MM.1S (cell line): Measurements from ENCODE around the gene VPS72.

ENCODE experiments used
- DNase-seq: peaks from one replicate; pipeline ENCODE4 v3.0.0-alpha.2; 2015
- H2AFZ ChIP-seq: fragments of 300-600 bp; sonication (generic); 2 replicates; pipeline ENCODE4 v1.6.0; 2016; ENCODE audit warnings: antibody characterized with exemption, low read length
- H3F3A ChIP-seq: fragments of 300-600 bp; sonication (generic); 2 replicates; pipeline ENCODE4 v1.6.1; 2016; ENCODE audit warnings: mild to moderate bottlenecking, antibody characterized with exemption, low read length, moderate library complexity, mixed read lengths; ENCODE audit not compliant: insufficient read depth
- H3K27ac ChIP-seq: fragments of 300-600 bp; sonication (generic); 2 replicates; pipeline ENCODE4 v1.5.1; 2016; ENCODE audit warnings: mild to moderate bottlenecking, low read length
- H3K27me3 ChIP-seq: fragments of 300-600 bp; sonication (generic); replicated peaks from 2 replicates; pipeline ENCODE4 v1.6.0; 2016; ENCODE audit warnings: low read length; ENCODE audit not compliant: insufficient read depth
- H3K36me3 ChIP-seq: fragments of 300-600 bp; sonication (generic); replicated peaks from 2 replicates; pipeline ENCODE4 v1.6.1; 2016; ENCODE audit warnings: mild to moderate bottlenecking, low read length, mixed read lengths; ENCODE audit not compliant: insufficient read depth
- H3K4me1 ChIP-seq: fragments of 300-600 bp; sonication (generic); 2 replicates; pipeline ENCODE4 v1.6.1; 2016; ENCODE audit warnings: low read length, mixed read lengths
- H3K4me2 ChIP-seq: fragments of 300-600 bp; sonication (generic); 2 replicates; pipeline ENCODE4 v1.6.0; 2016; ENCODE audit warnings: low read depth, low read length
- H3K4me3 ChIP-seq: fragments of 300-600 bp; sonication (generic); 2 replicates; pipeline ENCODE4 v1.5.1; 2016; ENCODE audit warnings: low read length, mixed read lengths
- H3K79me2 ChIP-seq: fragments of 300-600 bp; sonication (generic); 2 replicates; pipeline ENCODE4 v1.6.1; 2016; ENCODE audit warnings: mixed run types, low read length, mixed read lengths
- H3K9ac ChIP-seq: fragments of 300-600 bp; sonication (generic); 2 replicates; pipeline ENCODE4 v1.6.1; 2016; ENCODE audit warnings: low read length, mixed read lengths
- H3K9me2 ChIP-seq: fragments of 300-600 bp; sonication (generic); replicated peaks from 2 replicates; pipeline ENCODE4 v1.6.1; 2016; ENCODE audit warnings: mild to moderate bottlenecking, low read length, mixed read lengths; ENCODE audit not compliant: insufficient read depth
- H3K9me3 ChIP-seq: fragments of 300-600 bp; sonication (generic); replicated peaks from 2 replicates; pipeline ENCODE4 v1.6.1; 2016; ENCODE audit warnings: mild to moderate bottlenecking, low read length, mixed read lengths; ENCODE audit not compliant: insufficient read depth
- H4K20me1 ChIP-seq: fragments of 300-600 bp; sonication (generic); 2 replicates; pipeline ENCODE4 v1.6.1; 2016; ENCODE audit warnings: mild to moderate bottlenecking, low read length, moderate library complexity, mixed read lengths; ENCODE audit not compliant: insufficient read depth
- CTCF ChIP-seq: fragments of 300-600 bp; sonication (generic); IDR thresholded peaks from 2 replicates; pipeline ENCODE4 v1.5.1; 2016; ENCODE audit warnings: antibody characterized with exemption, low read length, mixed read lengths
- EZH2 ChIP-seq: fragments of 300-600 bp; sonication (generic); optimal IDR thresholded peaks from 2 replicates; pipeline ENCODE3; 2017; ENCODE audit warnings: low read depth, mild to moderate bottlenecking, antibody characterized with exemption, low read length, mixed read lengths
- EZH2phosphoT487 ChIP-seq: fragments of 300-600 bp; sonication (generic); IDR thresholded peaks from 2 replicates; pipeline ENCODE4 v1.6.1; 2018; ENCODE audit warnings: antibody characterized with exemption, low read length

VPS72 gene

DNA sequence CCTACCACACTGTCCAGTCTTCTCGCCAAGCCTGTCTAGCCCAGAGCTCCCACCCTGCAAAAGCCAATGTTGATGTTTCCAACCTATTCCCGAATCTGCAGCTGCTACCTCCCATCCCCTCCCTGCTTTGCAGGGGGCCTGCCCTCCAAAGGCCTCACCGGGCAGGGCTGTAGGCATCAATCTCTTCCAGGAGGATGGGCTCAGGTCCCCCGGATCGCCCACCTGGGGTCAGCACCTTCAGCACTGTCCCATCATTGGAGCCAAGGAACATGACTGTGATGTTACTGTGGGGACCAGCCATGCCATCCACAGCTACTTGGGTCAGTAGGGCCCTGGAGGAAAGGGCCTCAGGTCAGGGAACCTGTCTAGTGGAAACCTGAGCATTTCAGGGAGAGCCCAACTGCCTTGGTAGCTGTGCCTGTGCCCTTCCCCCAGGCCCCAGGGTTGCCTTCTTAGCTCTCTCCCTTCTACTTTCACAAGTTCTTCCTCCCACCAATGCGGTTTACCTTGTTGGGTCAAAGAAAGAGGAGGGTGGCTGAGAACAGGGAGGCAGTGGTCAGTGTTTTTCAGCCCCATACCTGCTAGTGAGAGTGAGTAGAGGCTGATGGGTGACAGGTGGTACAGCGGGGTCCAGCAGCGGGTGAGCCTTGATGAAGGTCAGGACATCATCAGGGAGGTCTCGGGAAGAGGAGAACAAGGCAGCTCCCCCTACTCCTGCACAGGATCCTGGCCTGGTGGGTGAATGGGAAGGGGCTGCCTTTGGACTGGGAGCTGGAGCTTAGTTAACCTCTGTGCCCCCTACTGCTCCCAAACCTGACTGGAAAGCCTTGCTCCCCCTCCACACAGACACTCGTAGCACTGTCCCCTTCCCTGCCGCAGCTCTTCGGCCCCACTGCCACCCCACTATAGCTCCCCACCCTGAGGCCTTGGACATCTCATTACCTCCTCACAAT is 54.3 kb downstream of the VPS72 start:
- Histone ChIP-seq H3K27me3 (peaks cover 43% of the 10 kb centered on the region), H3K27ac (no peak overlapping the region), H3K9me3 (no peaks in the 10 kb centered on the region), H3K9me2 (no peaks in the 10 kb centered on the region), H4K20me1 (no peaks in the 10 kb centered on the region), H3K4me3 (no peak overlapping the region), H2AFZ (no peak overlapping the region), H3K79me2 (no peaks in the 10 kb centered on the region), H3F3A (no peaks in the 10 kb centered on the region), H3K4me2 (no peak overlapping the region), H3K9ac (no peak overlapping the region), H3K4me1 (peaks cover 9% of the 10 kb centered on the region), H3K36me3 (no peaks in the 10 kb centered on the region)
- peak; percentile 66 for DNase-seq
- no peak for TF ChIP-seq EZH2
- peak; percentile 41 for TF ChIP-seq CTCF
- TF ChIP-seq EZH2phosphoT487: no peak

- no peaks in the 10 kb centered on the region for H3K9me3 ChIP-seq
- H3K9ac ChIP-seq: no peak overlapping the region
- no peak overlapping the region for H3K4me3 ChIP-seq
- H3K4me2 ChIP-seq: no peak overlapping the region
- no peak overlapping the region for H3K27ac ChIP-seq
- peaks cover 48% of the 10 kb centered on the region for H3K27me3 ChIP-seq
- TF ChIP-seq EZH2: no peak
- TF ChIP-seq CTCF: no peak
- TF ChIP-seq EZH2phosphoT487: no peak
- no peaks in the 10 kb centered on the region for H3K36me3 ChIP-seq
- H3K4me1 ChIP-seq: peaks cover 9% of the 10 kb centered on the region
- no peaks in the 10 kb centered on the region for H3K79me2 ChIP-seq
- no peak overlapping the region for H2AFZ ChIP-seq
- H3F3A ChIP-seq: no peaks in the 10 kb centered on the region
- no peaks in the 10 kb centered on the region for H3K9me2 ChIP-seq
- DNase-seq: no peak
- H4K20me1 ChIP-seq: no peaks in the 10 kb centered on the region
Observed at GRCh38 chr1:151134991-151135390, 55.0 kb downstream of the VPS72 start.

- Histone ChIP-seq H3K9me3 (no peaks in the 10 kb centered on the region), H4K20me1 (no peaks in the 10 kb centered on the region), H3K4me2 (no peak overlapping the region), H3K79me2 (no peaks in the 10 kb centered on the region), H2AFZ (no peak overlapping the region), H3K9ac (no peak overlapping the region), H3K4me3 (no peak overlapping the region), H3K9me2 (no peaks in the 10 kb centered on the region), H3K27ac (no peak overlapping the region), H3F3A (no peaks in the 10 kb centered on the region), H3K36me3 (no peaks in the 10 kb centered on the region), H3K27me3 (peaks cover 43% of the 10 kb centered on the region), H3K4me1 (peaks cover 9% of the 10 kb centered on the region)
- TF ChIP-seq EZH2: no peak
- TF ChIP-seq CTCF: no peak
- TF ChIP-seq EZH2phosphoT487: no peak
- no peak for DNase-seq
Observed at GRCh38 chr1:151134396-151134795, 55.6 kb downstream of the VPS72 start.
